ENCODE results near the gene NPAS3. TPM values are rescaled to one million over a fixed set of nuclear protein-coding genes. Genes with fewer than 3 reads are reported as not detected.

NPAS3 gene
- total RNA-seq, 1 experiment from 2014 or later, result not detected

- DNase-seq (ENCODE audit: low read depth, low spot score) (no peak), ATAC-seq (no peak)
- no peaks in the 10 kb centered on the region for H4K20me1 ChIP-seq (ENCODE audit: insufficient read depth)
- TF ChIP-seq ELF1 (IDR thresholded peaks at IDR 0.05; ENCODE audit: borderline replicate concordance, low read depth) (no peak), SIN3A (IDR thresholded peaks at IDR 0.05; ENCODE audit: low read depth) (no peak), ZNF274 (IDR thresholded peaks at IDR 0.05; ENCODE audit: low read depth, low read length) (no peak), RAD21 (IDR thresholded peaks at IDR 0.05; ENCODE audit: low read depth) (no peak), EZH2phosphoT487 (IDR thresholded peaks at IDR 0.05; ENCODE audit: borderline replicate concordance) (no peak), YY1 (IDR thresholded peaks at IDR 0.05; ENCODE audit: extremely low read depth, insufficient replicate concordance, low read depth, low read length) (no peak), ATF3 (IDR thresholded peaks at IDR 0.05) (no peak), EGR1 (IDR thresholded peaks at IDR 0.05; ENCODE audit: low read depth) (no peak)
- H3K4me3 ChIP-seq (replicated peaks in 1 of 2; ENCODE audit: low read depth in 1 of 2, low read length in 2 of 2), result no peak overlapping the region
- H3K79me2 ChIP-seq (ENCODE audit: insufficient read depth, low read length), result no peaks in the 10 kb centered on the region
- H2AFZ ChIP-seq (ENCODE audit: low read depth, low read length, poor library complexity, severe bottlenecking), result no peak overlapping the region
- H3K9me2 ChIP-seq (ENCODE audit: insufficient read depth), result no peaks in the 10 kb centered on the region
- no peak overlapping the region for H3K27ac ChIP-seq (ENCODE audit: low read depth, low read length)
- H3K4me1 ChIP-seq (ENCODE audit: control insufficient read depth in 1 of 2, insufficient read depth in 2 of 2, low read length in 2 of 2), result no peaks in the 10 kb centered on the region
- H3K9me3 ChIP-seq (ENCODE audit: control insufficient read depth in 1 of 2, insufficient read depth in 1 of 2, low read depth in 1 of 2, low read length in 2 of 2), result no peaks in the 10 kb centered on the region
- ChIA-PET CTCF (no interaction called here), RAD21 (ENCODE audit: low non-redundant PET in 1 of 2, low total read pairs in 2 of 2, uncharacterized antibody in 2 of 2, unreplicated experiment in 2 of 2) (no interaction called here), POLR2A (no interaction called here)
- intact Hi-C loops (cut with micrococcal nuclease), result no loop called here
- BruUV-seq (replicated peaks), result no TSS peak
- H3K9ac ChIP-seq (ENCODE audit: low read length), result no peak overlapping the region
- no peaks in the 10 kb centered on the region for H3K36me3 ChIP-seq (ENCODE audit: control insufficient read depth in 1 of 2, insufficient read depth in 2 of 2, low read length in 2 of 2)
- peaks cover 40% of the 10 kb centered on the region for H3K27me3 ChIP-seq (ENCODE audit: insufficient read depth, low read length)
- H3K4me2 ChIP-seq (ENCODE audit: low read length), result no peak overlapping the region
Measured at GRCh38 chr14:33767586-33768457, 829.1 kb downstream of the NPAS3 start.

- Histone ChIP-seq H3K36me3 (ENCODE audit: control insufficient read depth in 1 of 2, insufficient read depth in 2 of 2, low read length in 2 of 2) (no peaks in the 10 kb centered on the region), H3K27ac (ENCODE audit: low read depth, low read length) (no peak overlapping the region), H4K20me1 (ENCODE audit: insufficient read depth) (no peaks in the 10 kb centered on the region), H2AFZ (ENCODE audit: low read depth, low read length, poor library complexity, severe bottlenecking) (no peak overlapping the region), H3K79me2 (ENCODE audit: insufficient read depth, low read length) (no peaks in the 10 kb centered on the region), H3K4me3 (replicated peaks in 1 of 2; ENCODE audit: low read depth in 1 of 2, low read length in 2 of 2) (no peak overlapping the region), H3K9me3 (ENCODE audit: control insufficient read depth in 1 of 2, insufficient read depth in 1 of 2, low read depth in 1 of 2, low read length in 2 of 2) (no peaks in the 10 kb centered on the region), H3K4me1 (ENCODE audit: control insufficient read depth in 1 of 2, insufficient read depth in 2 of 2, low read length in 2 of 2) (no peaks in the 10 kb centered on the region), H3K4me2 (ENCODE audit: low read length) (no peak overlapping the region), H3K27me3 (ENCODE audit: insufficient read depth, low read length) (peaks cover 40% of the 10 kb centered on the region), H3K9ac (ENCODE audit: low read length) (no peak overlapping the region), H3K9me2 (ENCODE audit: insufficient read depth) (no peaks in the 10 kb centered on the region)
- no TSS peak for BruUV-seq (replicated peaks)
- ATAC-seq (no peak), DNase-seq (ENCODE audit: low read depth, low spot score) (no peak)
- intact Hi-C loops (cut with micrococcal nuclease), result no loop called here
- RAD21 ChIA-PET (ENCODE audit: low non-redundant PET in 1 of 2, low total read pairs in 2 of 2, uncharacterized antibody in 2 of 2, unreplicated experiment in 2 of 2), result no interaction called here
- POLR2A ChIA-PET, result no interaction called here
- TF ChIP-seq REST (IDR thresholded peaks at IDR 0.05; ENCODE audit: low read depth) (no peak), SIN3A (IDR thresholded peaks at IDR 0.05; ENCODE audit: low read depth) (no peak), ZFX (IDR thresholded peaks at IDR 0.05) (no peak), EZH2 (IDR thresholded peaks at IDR 0.05) (no peak), FOSL1 (IDR thresholded peaks at IDR 0.05; ENCODE audit: low read depth) (no peak), CEBPB (IDR thresholded peaks at IDR 0.05; ENCODE audit: low read depth) (no peak), SRF (IDR thresholded peaks at IDR 0.05; ENCODE audit: low read depth) (no peak), TCF7L2 (IDR thresholded peaks at IDR 0.05; ENCODE audit: borderline replicate concordance, extremely low read depth, insufficient read depth, insufficient read length) (no peak), EGR1 (IDR thresholded peaks at IDR 0.05; ENCODE audit: low read depth) (no peak), EZH2phosphoT487 (IDR thresholded peaks at IDR 0.05; ENCODE audit: borderline replicate concordance) (no peak), RAD21 (IDR thresholded peaks at IDR 0.05; ENCODE audit: low read depth) (no peak), POLR2A (IDR thresholded peaks at IDR 0.05; ENCODE audit: borderline replicate concordance, extremely low read depth, insufficient read depth, insufficient read length) (no peak), ATF3 (IDR thresholded peaks at IDR 0.05) (no peak)
- CTCF ChIA-PET, result no interaction called here
Measured at GRCh38 chr14:33768458-33768830, 829.8 kb downstream of the NPAS3 start.
